HG02610 (cell line): ENCODE results near the gene GLDC.

Experiments used
- ATAC-seq: cut with Tn5 transposase; IDR thresholded peaks from one replicate; pipeline ENCODE4 v1.9.1; 2021; ENCODE audit warnings: mild to moderate bottlenecking, moderate library complexity; ENCODE audit not compliant: unreplicated experiment

GLDC gene

DNA sequence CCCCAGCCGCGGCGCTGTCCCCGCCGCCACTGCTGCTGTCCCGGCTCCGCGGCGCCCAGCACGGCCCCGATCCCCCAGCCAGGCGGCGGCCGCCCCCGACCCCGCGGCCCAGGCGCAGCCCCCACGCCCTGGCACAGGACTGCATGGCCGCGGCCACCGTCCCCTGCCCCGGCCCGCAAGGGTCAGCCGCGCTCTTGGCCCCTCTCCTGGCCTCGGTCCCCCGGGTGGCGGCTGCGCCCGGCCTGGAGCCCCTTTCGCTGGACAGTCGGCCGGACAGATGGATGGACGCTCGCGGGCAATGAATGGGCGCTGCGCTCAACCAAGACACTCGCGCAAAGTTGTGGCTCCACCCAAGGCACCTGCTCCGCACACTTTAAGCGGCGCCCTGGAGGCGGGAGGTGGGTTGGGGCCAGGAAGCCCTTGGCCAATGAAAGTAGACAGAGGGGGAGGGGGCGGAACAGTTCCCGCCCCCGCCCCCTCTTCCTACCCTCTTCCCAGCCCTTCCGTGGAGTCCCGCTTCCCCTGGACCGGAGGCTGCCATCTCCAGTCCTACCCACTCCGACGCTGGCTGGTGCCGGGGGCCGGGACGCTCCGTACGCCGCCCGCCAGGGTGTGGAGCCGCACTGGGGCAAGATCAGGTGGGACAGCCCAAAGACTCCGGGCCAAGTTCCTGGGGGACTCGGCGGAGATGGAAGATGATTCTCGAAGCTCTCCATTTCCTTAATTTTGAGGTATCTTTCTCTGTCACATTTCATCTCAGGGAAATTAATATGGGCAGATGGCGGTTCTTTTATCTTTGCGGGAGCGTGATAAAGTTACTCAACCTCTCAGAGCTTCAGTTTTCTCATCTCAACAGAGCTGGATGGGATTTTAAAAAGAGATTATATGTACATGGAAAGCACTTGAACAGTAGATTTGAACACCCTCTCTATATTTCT, at the start of gene GLDC:
GLDC (minus strand) TSS at position 375 of the 938 bp plus-strand sequence; CDS start at position 145, 230 bp downstream.
- peak; percentile 87 for ATAC-seq

DNA sequence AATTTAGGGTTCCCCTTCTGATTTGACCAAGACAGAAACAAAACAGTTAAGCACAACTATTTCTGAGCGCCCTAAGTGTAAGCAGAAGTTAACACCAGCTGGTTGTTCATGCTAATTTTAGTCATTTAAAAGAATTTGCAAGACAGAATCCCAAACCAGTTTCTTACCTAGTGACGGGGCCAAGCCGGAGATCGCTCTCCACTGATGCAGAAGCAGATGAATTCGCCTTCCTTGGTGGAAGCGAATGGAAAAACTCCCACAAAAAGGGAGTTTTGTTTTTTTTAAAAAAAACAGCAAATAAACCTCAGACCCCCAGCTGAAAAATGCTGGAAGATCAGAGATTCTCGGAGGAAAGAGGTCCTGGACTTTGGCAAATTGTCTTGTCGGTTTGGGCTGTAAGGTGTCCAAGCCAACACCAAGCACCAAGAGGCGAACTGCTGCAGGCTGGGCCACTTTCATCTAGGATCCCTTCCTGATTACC, 47.4 kb upstream of the GLDC start:
- ATAC-seq, result no peak

- no peak for ATAC-seq
These were observed 46.9 kb upstream of the GLDC start for GRCh38 chr9:6692433-6692832.

DNA sequence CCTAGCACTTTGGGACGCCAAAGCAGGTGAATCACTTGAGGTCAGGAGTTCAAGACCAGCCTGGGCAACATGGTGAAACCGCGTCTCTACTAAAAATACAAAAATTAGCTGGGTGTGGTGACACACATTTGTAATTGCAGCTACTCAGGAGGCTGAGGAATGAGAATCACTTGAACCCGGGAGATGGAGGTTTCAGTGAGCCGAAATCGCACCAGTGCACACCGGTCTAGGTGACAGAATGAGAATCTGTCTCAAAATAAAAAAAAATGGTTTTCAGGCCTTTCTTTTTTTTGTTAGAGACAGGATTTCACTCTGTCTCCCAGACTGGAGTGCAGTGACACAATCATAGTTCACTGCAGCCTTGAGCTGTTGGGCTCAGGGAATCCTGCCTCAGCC, 45.1 kb upstream of the GLDC start:
- peak; percentile 21 for ATAC-seq

DNA sequence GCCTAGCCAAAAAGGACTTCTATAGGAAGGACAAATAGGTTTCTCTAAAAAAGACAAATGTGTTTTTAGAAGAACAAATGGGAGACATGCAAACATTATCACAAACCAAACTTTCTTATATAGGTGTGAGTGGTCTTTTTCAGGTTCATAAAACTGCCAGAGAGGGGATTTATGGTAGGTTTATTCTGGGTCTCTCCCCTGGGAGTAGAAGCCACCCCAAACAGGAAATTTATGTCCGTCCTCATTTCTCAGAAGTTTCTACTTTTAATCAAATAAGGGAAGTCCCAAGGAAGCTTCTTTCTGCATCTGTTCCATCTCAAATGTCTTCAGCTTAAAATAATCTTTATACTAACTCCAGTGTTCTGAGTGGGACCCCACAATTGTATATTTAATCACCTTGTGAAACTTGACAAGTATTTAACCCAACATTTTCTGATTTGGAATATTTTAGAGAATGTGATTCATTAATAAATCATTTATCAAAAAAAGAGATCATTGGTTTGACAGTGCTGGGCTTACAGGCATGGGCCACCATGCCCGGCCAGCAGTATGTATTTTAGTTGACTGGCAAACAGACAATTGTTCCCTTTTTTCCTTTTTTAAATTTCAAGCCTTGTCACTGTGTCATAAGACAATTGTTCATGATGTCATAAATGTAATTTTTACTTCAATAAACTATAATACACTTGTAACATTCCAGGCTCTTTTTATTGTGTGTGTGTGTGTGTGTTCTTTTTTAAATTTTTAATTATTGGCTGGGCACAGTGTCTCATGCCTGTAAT, 44.6 kb upstream of the GLDC start:
- ATAC-seq, result peak; percentile 41

DNA sequence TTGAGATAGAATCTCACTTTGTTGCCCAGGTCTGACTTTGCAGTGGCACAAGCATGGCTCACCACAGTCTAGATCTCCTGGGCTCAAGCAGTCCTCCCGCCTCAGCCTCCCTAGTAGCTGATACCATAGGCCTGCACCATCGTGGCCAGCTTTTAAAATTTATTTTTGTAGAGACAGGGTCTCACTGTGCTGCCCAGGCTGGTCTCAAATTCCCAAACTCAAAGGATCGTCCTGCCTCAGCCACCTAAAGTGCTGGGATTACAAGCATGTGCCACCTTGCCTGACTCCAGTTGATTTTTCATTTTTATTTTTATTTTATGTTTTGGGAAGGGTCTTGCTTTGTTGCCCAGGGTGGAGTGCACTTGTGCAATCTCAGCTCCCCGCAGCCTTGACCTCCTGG, 41.7 kb upstream of the GLDC start:
- no peak for ATAC-seq

DNA sequence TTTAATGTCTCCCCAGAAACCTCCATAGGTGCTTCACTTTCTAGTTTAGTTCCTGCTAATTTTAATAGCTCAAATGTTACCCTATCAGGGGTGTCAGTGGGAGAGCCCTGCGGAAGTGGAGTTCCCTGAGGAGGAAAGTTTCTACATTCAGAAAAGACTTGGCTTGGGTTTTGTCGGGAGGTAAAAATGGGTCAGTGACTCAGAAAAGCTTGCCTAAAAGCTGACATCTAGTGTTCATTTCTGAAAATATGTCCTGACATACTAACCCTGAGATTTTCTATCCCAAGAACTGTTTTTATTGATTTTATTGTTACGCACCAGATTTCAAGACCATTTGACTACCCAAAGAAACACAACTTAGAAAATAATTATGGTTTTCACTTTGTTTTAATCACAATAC, 40.9 kb upstream of the GLDC start:
- no peak for ATAC-seq

GRCh38 chr9:6681957-6682501, 36.5 kb upstream of the GLDC start:
- ATAC-seq, result no peak

DNA sequence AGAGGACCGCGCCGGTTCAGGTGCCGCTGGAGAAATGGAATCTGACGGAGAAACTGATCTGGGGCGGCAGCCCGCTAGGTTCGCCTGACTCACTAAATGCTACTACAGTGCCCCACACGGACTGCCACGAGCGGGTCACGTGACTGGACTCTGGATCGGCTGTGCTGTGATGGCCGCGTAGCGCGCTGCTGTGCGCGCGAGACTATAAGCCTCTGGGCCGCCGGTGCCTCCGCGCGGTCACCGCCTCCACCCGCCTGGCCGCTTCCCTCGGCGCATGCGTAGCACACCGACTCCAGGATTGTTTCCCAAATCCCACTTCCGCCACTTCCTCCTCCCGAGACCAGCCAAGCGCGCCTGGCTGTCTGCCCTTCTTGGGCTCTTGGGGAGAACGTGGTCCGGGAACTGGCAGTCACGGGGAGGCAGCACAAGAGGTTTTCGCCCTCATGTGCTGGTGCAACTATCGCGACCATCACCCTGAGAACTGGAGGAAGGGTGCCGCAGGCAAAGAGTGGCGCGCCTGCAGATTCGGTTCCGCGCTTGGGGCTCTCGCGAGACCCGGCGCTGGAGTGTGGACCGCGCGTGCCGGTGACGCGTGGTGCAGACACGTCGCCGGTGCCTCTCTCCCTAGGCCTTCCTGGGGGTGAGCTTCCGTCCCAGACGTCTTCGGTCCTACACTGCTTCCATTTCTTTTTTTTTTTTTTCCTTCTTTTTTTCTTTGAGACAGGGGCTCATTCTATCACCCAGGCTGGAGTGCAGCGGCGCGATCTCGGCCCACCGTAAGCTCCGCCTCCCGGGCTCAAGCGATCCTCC, 35.8 kb upstream of the GLDC start:
- ATAC-seq, result peak; percentile 71

DNA sequence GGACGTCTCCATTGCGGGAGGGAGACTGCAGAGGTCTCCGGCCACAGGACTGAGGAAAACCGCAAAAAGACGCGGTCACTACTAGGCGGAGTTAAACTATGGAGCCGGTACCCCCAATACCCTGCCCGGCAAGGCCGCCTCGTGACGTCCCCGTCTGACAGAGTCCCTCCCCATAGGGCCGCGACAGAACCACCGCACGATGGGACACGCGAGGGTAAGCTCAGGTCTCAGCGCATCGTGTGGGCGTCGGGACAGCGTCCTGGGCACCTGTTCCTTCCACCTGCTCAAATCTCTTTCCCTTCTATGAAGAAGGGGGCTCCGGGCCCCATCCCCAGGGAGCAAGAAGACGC, 35.2 kb upstream of the GLDC start:
- peak; percentile 22 for ATAC-seq

DNA sequence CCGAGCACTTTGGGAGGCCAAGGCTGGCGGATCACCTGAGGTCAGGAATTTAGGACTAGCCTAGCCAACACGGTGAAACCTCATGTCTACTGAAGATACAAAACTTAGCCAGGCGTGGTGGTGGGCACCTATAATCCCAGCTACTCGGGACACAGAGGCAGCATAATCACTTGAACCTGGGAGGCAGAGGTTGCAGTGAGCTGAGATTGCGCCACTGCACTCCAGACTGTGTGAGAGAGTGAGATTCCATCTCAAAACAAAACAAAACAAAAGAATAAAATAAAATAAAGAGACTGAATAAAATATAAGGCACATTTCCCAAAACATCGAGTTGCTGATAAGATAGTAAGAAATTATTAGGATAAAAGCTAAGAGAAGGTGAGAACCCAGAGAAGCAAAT, 32.3 kb upstream of the GLDC start:
- no peak for ATAC-seq

- no peak for ATAC-seq
These were observed 30.9 kb upstream of the GLDC start for GRCh38 chr9:6676254-6676921.

GRCh38 chr9:6675268-6675667, 29.7 kb upstream of the GLDC start:
- no peak for ATAC-seq

GRCh38 chr9:6673326-6674025, 27.9 kb upstream of the GLDC start:
- peak; percentile 53 for ATAC-seq

DNA sequence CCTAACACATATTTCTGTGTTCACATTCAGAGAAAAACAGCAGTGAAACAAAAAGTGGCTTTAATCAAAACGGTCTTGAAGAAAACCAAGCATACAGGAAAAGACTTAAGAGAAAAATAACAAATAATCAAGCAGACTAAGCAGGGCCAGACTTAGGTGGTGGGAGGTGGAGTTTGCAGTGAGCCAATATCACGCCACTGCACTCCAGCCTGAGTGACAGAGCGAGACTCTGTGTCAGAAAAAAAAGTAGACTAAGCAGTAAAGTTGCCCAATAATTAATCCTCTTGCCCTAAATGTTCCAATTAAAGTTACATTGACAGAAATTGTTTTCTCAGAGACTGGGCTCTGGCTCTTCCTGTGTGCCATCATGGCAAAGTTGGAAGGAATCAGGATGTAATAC, 26.6 kb upstream of the GLDC start:
- ATAC-seq, result no peak

GRCh38 chr9:6671416-6671815, 25.9 kb upstream of the GLDC start:
- ATAC-seq, result no peak

- ATAC-seq, result no peak
These were observed 24.4 kb upstream of the GLDC start for GRCh38 chr9:6669881-6670280.

DNA sequence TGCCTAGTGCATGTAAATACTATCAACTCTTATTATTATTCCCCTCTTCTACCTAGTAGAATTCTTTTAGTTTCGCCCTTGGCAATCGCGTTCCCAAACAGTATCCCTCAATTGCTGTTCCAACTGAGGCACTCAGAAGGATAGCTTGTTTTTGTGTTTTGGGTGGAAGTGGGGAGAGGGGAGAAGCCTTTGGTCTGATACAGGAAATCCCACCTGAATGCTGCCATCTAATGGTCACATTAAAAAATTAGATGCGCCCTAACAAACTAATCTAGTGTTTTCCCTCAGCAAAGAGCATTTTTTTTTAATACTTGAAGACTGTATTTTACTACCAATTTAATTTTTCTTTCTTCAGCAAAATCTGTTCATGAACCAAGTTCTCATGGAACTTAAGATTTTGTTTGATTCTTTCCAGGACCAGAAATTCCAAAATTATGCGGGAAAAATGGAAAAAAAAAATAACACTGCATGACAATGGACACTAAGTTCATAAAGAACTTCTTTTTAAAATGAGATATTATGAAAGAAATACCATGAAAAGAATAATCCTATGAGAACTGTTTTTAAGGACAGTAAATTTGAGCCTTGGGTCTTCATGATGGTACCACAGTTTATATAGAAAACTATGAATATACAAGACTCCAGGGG, 22.2 kb upstream of the GLDC start:
- no peak for ATAC-seq

GRCh38 chr9:6667080-6667479, 21.6 kb upstream of the GLDC start:
- ATAC-seq, result no peak
